Measurements from ENCODE around the gene PPP1R12B. TPM values are rescaled to one million over a fixed set of nuclear protein-coding genes. Genes with fewer than 3 reads are reported as not detected.
"Not testable (repeated sequence)": the region's sequence is repeated elsewhere in the genome, so short reads cannot be mapped to it uniquely, and the experiment has no call there.

The PPP1R12B gene
- total and polyA plus RNA-seq, 4 donors: 6.0 to 122 (median 22.0) TPM

- no peak overlapping the region for H3K27ac ChIP-seq (ENCODE audit: low read depth in 1 of 2, low read length in 1 of 2)
- no peak overlapping the region for H3K9ac ChIP-seq (ENCODE audit: insufficient read depth in 1 of 2, low read length in 2 of 2)
- no peaks in the 10 kb centered on the region for H3K9me3 ChIP-seq (ENCODE audit: control insufficient read depth in 4 of 4, insufficient read depth in 3 of 4, low read length in 3 of 4)
- ATAC-seq (ENCODE audit: insufficient read depth, low FRiP score): no peak
- peak in 2 of 3 donors; percentile 15 to 21 for DNase-seq
- H3K36me3 ChIP-seq (ENCODE audit: control insufficient read depth in 4 of 4, insufficient read depth in 4 of 4, low read length in 4 of 4): no peaks in the 10 kb centered on the region
- 67 to 76% methylated on average over 7 of the region's 7 CpGs for WGBS, 2 donors
- no peak overlapping the region for H3K4me3 ChIP-seq
- TF ChIP-seq, protein P1, sequence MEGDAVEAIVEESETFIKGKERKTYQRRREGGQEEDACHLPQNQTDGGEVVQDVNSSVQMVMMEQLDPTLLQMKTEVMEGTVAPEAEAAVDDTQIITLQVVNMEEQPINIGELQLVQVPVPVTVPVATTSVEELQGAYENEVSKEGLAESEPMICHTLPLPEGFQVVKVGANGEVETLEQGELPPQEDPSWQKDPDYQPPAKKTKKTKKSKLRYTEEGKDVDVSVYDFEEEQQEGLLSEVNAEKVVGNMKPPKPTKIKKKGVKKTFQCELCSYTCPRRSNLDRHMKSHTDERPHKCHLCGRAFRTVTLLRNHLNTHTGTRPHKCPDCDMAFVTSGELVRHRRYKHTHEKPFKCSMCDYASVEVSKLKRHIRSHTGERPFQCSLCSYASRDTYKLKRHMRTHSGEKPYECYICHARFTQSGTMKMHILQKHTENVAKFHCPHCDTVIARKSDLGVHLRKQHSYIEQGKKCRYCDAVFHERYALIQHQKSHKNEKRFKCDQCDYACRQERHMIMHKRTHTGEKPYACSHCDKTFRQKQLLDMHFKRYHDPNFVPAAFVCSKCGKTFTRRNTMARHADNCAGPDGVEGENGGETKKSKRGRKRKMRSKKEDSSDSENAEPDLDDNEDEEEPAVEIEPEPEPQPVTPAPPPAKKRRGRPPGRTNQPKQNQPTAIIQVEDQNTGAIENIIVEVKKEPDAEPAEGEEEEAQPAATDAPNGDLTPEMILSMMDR (IDR thresholded peaks at IDR 0.05; ENCODE audit: control extremely low read depth, extremely low read depth): no peak
- H3K27me3 ChIP-seq (ENCODE audit: control insufficient read depth in 3 of 3, insufficient read depth in 3 of 3, low read length in 2 of 3): peaks cover 0 to 4% (median 4%) of the 10 kb centered on the region in 3 donors
- peaks cover 0 to 11% (median 5%) of the 10 kb centered on the region in 5 donors for H3K4me1 ChIP-seq (ENCODE audit: control insufficient read depth in 5 of 5, insufficient read depth in 5 of 5, low read length in 5 of 5)
These were observed 289.7 kb downstream of the PPP1R12B start for GRCh38 chr1:202638019-202638700.

GRCh38 chr1:202638701-202639305 is 290.3 kb downstream of the PPP1R12B start:
- not testable (repeated sequence) for H3K9ac ChIP-seq (ENCODE audit: insufficient read depth in 1 of 2, low read length in 2 of 2); H3K9me3 ChIP-seq (ENCODE audit: control insufficient read depth in 4 of 4, insufficient read depth in 3 of 4, low read length in 3 of 4); ATAC-seq (ENCODE audit: insufficient read depth, low FRiP score); H3K4me3 ChIP-seq; H3K36me3 ChIP-seq (ENCODE audit: control insufficient read depth in 4 of 4, insufficient read depth in 4 of 4, low read length in 4 of 4); H3K27ac ChIP-seq (ENCODE audit: low read depth in 1 of 2, low read length in 1 of 2); H3K27me3 ChIP-seq (ENCODE audit: control insufficient read depth in 3 of 3, insufficient read depth in 3 of 3, low read length in 2 of 3)
- DNase-seq: peak; percentile 33 to 60 (median 56)
- peaks cover 0 to 15% (median 8%) of the 10 kb centered on the region in 5 donors for H3K4me1 ChIP-seq (ENCODE audit: control insufficient read depth in 5 of 5, insufficient read depth in 5 of 5, low read length in 5 of 5)
- WGBS, 2 donors: 64 to 72% methylated on average over 9 of the region's 9 CpGs

DNA sequence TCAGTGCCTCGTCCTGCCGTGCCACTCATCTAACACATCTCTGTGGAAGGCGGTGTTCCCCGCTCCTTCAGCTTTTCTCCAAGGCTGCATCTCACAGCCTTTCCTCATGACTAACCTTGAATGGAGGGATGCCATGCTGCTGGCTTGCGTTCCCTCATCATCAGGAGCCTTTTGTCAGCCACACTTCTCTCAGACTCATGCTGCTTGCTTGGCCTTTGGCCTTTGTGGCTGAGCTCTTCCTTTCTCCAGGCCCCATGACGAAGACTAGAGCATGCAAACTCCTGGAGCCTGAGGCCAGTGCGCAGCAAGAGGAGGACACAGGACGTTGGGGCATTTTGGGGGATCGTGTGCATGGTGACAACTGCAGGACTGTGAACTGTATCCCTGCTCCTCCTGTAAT is 291.0 kb downstream of the PPP1R12B start:
- H3K27ac ChIP-seq (ENCODE audit: low read depth in 1 of 2, low read length in 1 of 2): no peak overlapping the region
- H3K27me3 ChIP-seq (ENCODE audit: control insufficient read depth in 3 of 3, insufficient read depth in 3 of 3, low read length in 2 of 3): peaks cover 0 to 16% (median 11%) of the 10 kb centered on the region in 3 donors
- H3K36me3 ChIP-seq (ENCODE audit: control insufficient read depth in 4 of 4, insufficient read depth in 4 of 4, low read length in 4 of 4): no peaks in the 10 kb centered on the region
- WGBS, 2 donors: 75 to 77% methylated on average over 9 of the region's 9 CpGs
- H3K4me3 ChIP-seq: no peak overlapping the region
- peaks cover 0 to 21% (median 10%) of the 10 kb centered on the region in 5 donors for H3K4me1 ChIP-seq (ENCODE audit: control insufficient read depth in 5 of 5, insufficient read depth in 5 of 5, low read length in 5 of 5)
- H3K9me3 ChIP-seq (ENCODE audit: control insufficient read depth in 4 of 4, insufficient read depth in 3 of 4, low read length in 3 of 4): no peaks in the 10 kb centered on the region
- peak in 1 of 3 donors; percentile 19 for DNase-seq
- no peak overlapping the region for H3K9ac ChIP-seq (ENCODE audit: insufficient read depth in 1 of 2, low read length in 2 of 2)
- TF ChIP-seq, protein P1 (IDR thresholded peaks at IDR 0.05; ENCODE audit: control extremely low read depth, extremely low read depth): no peak
- no peak for ATAC-seq (ENCODE audit: insufficient read depth, low FRiP score)

DNA sequence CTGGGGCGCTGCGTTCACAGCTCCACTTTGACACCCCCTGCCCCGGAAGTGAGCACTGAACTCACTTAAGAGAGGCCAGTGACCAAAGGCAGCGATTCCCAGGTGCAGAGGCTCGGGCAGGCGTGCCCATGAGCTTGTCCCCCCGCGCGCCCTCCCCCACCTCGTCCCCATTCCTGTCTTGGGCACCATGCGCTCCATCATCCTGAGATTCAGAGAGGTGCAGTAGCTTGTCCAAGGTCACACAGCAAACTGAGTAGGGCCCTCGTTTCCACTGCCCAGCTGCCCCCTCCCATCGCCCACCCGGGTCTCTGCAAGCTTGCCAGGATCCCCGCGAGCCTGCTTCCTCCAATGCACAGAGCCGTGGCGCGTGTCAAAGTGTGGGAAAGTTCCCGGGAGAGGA is 293.7 kb downstream of the PPP1R12B start:
- Histone ChIP-seq H3K27ac (ENCODE audit: low read depth in 1 of 2, low read length in 1 of 2) (no peak overlapping the region), H3K9ac (ENCODE audit: insufficient read depth in 1 of 2, low read length in 2 of 2) (no peak overlapping the region), H3K27me3 (ENCODE audit: control insufficient read depth in 3 of 3, insufficient read depth in 3 of 3, low read length in 2 of 3) (peaks cover 3 to 18% (median 13%) of the 10 kb centered on the region in 3 donors), H3K9me3 (ENCODE audit: control insufficient read depth in 4 of 4, insufficient read depth in 3 of 4, low read length in 3 of 4) (no peaks in the 10 kb centered on the region), H3K4me1 (ENCODE audit: control insufficient read depth in 5 of 5, insufficient read depth in 5 of 5, low read length in 5 of 5) (peaks cover 0 to 21% (median 10%) of the 10 kb centered on the region in 5 donors), H3K36me3 (ENCODE audit: control insufficient read depth in 4 of 4, insufficient read depth in 4 of 4, low read length in 4 of 4) (no peaks in the 10 kb centered on the region), H3K4me3 (no peak overlapping the region)
- no peak for DNase-seq
- TF ChIP-seq, protein P1 (IDR thresholded peaks at IDR 0.05; ENCODE audit: control extremely low read depth, extremely low read depth): no peak
- 25 to 34% methylated on average over 20 of the region's 20 CpGs for WGBS, 2 donors
- no peak for ATAC-seq (ENCODE audit: insufficient read depth, low FRiP score)
